NOMO-1 treated with DMSO at 0.1 percent for 48 hours (cell line): ENCODE results near the gene COL23A1.

Experiments
- DNase-seq: peaks from one replicate; lab custom pipeline; 2025; ENCODE audit not compliant: unreplicated experiment; lab: John Stamatoyannopoulos, UW

The COL23A1 gene

DNA sequence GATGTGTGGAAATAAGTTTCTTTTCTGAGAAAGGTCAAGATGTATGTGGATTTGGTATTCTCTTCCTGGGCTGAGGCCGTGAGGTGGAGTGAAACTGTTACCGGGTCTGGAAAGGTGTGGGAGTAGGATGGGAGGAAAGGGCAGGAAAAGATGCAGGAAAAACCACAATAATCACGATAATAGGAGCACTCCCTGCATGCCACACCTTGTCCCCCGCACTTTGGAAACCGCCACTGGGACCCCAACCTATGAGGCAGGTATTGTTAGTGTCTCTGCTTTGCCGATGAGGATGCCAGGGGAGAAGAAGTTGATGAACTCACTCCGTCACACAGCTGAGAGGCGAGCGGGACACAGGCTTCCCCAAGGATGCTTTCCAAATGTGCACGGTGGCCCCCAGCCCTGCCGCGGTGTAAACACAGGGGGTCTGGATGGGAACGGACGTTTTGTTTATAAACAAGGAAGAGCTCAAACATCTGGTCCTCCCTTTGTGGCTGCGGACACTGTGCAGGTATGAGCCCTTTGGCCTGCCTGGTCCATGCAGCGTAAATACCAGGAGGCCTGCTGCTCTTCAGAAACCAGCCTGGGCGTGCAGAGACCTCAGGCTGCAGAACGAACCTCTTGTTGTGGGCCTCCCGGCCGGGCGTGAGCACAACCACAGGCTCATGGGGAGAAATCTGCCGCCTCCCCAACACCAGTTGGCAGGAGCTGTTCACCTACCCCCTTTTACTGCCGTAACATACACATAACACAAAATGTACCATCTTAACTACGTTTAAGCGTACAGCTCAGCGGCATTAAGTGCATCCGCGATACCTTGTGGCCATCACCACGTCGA, 126.7 kb downstream of the COL23A1 start:
- no peak for DNase-seq

DNA sequence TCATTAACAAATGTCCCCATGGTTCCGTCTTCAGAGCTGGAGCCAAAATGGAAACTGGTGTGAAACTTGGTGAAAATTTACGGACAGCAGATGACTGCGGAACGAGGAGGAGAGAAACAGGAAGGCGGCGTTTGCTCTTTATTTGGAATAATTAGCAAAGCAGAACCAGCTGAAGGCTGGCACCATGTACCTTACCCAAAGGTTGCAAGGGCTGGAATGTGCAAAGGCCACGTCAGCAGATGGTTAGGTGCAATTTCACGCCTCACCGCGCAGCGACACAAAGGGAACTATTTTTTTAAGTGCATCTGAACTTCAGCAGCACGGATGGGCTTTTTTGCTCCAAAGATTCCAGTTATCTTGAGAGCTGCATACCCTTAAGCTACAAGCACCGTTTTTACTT, 127.4 kb downstream of the COL23A1 start:
- peak; percentile 83 for DNase-seq

- no peak for DNase-seq
Measured at GRCh38 chr5:178462076-178462475, 128.1 kb downstream of the COL23A1 start.

DNA sequence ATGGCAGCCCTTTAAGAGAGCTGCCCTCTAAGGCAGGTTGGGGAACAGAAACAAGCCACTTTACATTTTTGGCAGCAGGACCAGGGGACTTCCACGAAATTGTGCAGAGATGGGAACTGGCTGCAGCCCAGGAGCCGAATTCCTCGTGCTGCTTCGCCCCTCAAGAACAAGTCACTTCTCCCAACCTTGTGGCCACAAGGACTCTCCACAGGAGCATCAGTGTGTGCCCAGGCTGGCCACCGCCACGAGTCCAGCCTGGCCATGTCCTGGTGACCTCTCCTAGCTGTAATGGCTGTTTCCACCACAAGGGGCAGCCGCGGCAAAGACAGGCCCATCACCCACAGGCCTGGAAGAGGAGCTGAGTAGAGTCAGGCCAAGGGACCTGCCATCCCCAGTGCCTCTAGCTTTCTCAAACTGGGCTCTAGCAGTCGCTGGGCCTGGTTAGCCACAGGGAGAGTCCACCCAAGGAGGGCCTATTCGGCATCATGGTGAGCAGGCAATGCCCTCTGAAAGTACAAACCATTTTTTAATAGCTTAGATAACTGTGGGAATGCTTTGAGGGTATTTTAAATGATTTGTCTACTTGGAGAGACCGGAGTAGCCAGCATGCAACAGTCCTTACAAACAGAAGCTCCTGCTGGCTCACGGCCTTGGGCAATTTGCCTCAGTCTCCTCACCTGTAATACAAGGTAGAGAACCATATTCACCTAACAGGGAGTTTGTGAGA, 129.0 kb downstream of the COL23A1 start:
- peak; percentile 50 for DNase-seq

GRCh38 chr5:178460598-178460997, 129.6 kb downstream of the COL23A1 start:
- no peak for DNase-seq

DNA sequence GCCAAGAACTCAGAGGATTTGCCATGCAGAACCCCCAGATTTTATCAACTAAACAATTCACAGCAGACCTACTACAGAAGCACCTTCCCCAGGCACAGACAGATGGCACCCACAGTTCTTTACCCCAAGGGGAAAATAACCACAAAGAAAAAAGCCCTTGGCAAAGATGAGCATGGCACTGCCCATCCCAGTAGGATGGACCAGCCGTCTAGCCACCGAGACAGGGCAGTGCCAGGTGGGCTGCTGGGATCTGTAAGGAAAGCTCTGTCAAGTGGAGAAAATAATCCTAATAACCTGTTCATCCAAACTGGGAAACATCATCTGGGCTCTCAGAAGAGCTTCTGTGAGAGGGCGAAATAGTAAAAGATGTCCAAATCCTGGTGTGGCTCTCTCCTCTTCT, 130.0 kb downstream of the COL23A1 start:
- DNase-seq, result no peak

GRCh38 chr5:178458140-178458539, 132.1 kb downstream of the COL23A1 start:
- DNase-seq, result no peak

DNA sequence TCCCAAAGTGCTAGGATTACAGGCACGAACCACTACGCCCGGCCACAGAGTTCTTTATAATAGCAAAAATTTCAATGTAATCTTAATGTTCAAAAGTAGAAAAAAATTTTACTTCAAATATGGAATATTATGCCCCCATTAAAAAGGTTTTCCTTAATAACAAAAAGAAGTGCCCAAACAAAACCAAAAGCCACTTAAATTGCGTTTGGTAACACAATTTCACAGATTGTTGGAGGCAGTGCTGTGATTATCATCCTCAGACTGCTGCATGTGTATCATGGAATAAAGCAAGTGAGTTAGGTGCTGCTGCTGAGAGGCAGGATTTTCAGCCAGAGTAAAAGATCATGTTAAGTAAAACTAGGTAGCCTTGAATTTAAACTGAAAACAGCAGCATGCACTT, 132.7 kb downstream of the COL23A1 start:
- no peak for DNase-seq

DNA sequence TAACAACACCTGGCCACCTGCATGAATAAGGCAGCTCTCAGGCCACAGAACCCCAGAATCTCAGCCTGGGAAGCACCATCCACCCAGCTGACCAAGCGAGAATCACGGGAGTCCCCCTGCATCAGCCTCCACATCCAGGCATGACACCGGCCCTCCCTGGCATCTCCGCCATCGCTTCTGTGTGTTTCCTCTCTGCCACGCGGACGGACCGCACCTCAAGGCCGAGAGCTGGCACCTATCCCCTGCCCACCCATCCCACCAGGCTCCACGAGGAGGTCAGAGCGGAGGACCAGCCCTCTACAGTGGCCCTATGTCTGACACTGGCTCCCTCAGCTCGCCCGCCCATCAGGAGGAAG, 134.7 kb downstream of the COL23A1 start:
- DNase-seq, result no peak

GRCh38 chr5:178454821-178455479, 135.2 kb downstream of the COL23A1 start:
- DNase-seq, result no peak

DNA sequence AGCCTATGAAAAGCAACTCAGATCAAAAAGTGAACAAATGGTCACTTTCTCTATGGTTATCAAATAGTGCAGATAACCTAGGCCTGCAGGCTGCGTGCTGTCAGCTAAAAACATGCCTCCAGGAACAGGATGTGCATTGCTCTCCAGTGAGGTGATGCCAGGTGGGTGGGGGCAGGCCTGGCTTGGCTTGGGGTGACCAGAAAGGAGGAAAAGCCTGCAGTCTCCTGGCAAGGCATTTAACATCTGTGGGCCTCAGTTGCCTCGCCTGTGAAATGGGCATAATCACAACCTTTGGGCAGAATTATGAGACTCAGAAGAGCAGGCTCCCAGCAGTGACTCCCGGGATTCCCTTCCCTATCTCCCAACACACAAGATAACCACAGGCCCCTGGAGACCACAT, 135.9 kb downstream of the COL23A1 start:
- DNase-seq, result no peak

DNA sequence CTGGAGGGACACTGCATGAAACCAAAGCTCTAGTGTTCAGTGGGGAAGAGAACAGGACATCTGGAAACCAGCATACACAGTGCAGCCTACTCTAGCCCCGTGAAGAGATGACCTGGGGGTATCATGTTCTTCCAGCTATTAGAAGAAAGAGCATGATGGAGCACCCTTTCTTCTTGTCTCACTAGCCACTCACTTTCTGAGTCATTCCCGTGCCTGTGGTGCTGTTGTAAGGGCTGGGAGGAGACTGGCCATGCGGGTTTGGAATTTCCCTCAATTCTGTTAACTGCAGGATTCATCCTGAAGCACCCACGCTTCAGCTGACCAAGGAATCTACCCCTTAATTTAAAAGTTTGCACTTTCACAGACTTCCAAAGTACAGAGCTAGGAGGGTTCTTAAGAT, 137.0 kb downstream of the COL23A1 start:
- DNase-seq, result no peak

GRCh38 chr5:178450121-178451028, 139.8 kb downstream of the COL23A1 start:
- DNase-seq, result peak; percentile 71

DNA sequence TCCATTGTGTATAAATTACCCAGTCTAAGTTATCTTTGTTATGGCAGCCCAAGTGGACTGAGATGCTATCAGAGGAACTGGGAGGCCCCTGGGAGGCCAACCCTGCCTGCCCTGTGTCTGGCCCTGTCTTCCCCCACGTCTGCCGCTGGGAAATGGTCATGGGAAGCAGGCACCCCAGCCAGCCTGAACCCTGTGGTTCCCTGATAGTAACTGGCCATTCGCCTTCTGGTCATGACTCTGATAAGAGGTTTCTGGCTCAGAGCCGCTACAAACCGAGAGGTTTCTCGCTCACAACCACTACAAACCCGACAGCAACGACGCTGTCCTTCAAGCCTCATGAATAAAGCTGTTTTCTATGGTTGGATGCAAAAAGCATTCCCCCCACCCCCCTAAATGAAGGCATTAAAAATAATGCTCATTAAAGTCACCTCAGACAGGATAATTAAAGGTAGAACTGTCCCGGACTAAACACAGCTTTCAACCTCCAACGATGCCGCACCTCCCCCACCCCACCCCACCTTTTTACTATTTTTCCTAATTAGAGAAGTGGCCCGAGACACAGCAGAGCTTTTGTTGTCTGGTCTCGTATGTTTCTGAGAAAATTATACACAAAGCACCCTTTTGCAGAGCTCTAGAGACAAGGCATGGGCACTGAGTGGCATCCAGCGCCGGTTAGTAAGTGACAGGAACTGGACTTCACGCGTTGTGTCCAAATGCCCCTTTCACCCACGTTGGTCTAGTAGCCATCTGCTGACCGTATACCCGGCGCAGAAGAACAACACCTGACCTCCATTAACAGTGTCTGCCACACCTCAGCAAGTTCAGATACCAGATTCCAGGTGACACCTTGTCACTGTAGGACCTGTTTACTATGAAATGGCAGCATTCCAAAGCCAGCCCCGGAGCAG, 140.8 kb downstream of the COL23A1 start:
- DNase-seq, result no peak

DNA sequence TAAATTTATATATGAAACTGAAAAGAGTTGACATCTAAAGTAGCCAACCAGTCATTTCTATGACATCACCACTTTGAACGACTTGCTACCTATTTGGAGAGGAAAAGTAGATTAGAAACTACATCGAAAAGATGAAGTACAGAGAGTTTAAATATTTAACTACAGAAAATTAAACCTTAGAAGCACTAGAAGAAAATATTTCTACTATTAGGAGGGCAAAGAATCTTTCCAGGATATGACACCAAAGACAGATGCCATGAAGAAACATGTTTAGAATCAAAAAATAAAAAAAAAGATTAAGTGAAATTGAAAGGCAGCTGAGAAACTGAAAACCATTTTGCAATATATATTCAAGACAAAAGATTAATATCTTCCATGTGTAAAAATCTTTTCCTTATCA, 144.7 kb downstream of the COL23A1 start:
- no peak for DNase-seq

DNA sequence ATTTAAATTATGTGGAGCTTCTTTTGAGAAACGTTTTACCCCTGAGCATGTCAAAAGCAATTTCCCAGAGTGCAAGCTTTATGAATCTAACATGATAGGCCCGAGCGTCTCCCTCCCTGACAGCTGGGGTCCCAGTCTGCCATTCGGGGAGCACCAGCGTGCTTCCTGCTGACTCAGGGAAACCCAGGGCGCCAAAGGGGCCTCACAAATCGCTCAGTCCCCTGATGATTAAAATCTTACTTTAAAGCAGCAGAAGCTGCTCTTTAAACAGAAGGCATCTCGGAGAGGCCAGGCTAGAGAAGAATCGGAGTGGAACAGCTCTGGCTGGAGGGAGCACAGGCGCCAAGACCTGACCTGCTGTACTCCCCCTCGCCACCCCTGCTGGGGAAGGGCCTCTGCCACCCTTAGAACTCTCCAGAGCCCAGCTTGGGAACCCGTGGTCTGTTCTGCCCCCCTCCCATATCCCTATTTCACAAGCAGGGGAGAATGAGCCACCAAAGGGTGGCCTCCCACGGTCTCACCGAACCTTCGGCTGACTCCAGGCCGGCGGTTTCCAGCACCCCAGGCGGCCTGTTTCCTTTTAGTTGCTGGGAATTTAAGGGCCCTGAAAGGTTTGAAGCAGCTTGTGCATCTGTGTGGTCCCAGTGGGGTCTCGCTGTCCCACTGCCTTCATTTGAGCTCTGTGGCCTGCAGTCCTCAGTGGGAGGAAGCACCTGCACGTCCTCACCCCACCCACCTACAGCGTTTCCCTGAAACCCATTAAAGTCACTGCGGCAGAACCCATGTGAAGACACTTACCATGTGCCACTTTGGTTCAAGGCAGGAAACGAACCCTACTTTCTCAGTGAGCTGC, 147.6 kb downstream of the COL23A1 start:
- DNase-seq, result no peak

GRCh38 chr5:178441486-178442270, 148.5 kb downstream of the COL23A1 start:
- DNase-seq, result no peak

DNA sequence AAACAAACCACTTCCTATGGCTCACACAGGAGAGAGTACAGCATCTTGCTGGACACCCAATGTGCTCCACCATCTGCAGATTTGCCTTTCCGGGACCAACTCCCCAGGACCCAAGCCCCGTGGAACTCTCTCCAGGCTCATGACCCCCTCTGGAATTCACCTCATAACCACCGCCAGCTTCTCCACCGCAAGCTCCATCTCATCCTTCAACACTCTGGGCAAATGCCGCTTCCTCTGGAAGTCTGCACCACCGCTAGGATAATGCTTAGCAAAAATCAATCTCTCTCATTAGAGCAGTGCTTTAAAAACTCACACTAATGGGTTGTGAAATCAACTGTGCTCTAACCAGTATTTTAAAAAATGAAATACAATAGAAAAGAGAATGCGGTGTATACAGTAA, 150.0 kb downstream of the COL23A1 start:
- no peak for DNase-seq
